Endodermal cell (in vitro differentiated cells): ENCODE measurements around the gene BTG2. TPM values are rescaled to one million over a fixed set of nuclear protein-coding genes. Genes with fewer than 3 reads are reported as not detected.

Experiments used
- DNase-seq: peaks from one replicate; pipeline ENCODE4 v3.0.0-alpha.2; 2017
- H3K27ac ChIP-seq: 2 replicates; pipeline ENCODE4 v1.5.1; 2013; ENCODE audit warnings: mild to moderate bottlenecking, low read depth, low read length, moderate library complexity
- H3K27me3 ChIP-seq: 2 replicates; pipeline ENCODE4 v1.6.1; 2013; ENCODE audit warnings: mild to moderate bottlenecking, low read length, moderate library complexity; ENCODE audit not compliant: insufficient read depth, control insufficient read depth, poor library complexity, severe bottlenecking
- H3K36me3 ChIP-seq: 2 replicates; pipeline ENCODE4 v1.7.0; 2013; ENCODE audit warnings: mild to moderate bottlenecking, low read length, moderate library complexity; ENCODE audit not compliant: control insufficient read depth, insufficient read depth
- H3K4me1 ChIP-seq: one replicate; pipeline ENCODE4 v1.7.0; 2013; ENCODE audit warnings: low read length; ENCODE audit not compliant: control insufficient read depth, insufficient read depth
- H3K4me3 ChIP-seq: 2 replicates; pipeline ENCODE4 v1.5.1; 2013; ENCODE audit warnings: mild to moderate bottlenecking, low read length, moderate library complexity
- H3K9ac ChIP-seq: 2 replicates; pipeline ENCODE4 v1.6.1; 2013; ENCODE audit warnings: mild to moderate bottlenecking, low read length, moderate library complexity; ENCODE audit not compliant: poor library complexity, severe bottlenecking; ENCODE audit errors: extremely low read depth
- H3K9me3 ChIP-seq: 2 replicates; pipeline ENCODE4 v1.6.1; 2013; ENCODE audit warnings: mild to moderate bottlenecking, low read length, moderate library complexity; ENCODE audit not compliant: control insufficient read depth
- H3K27ac Mint-ChIP-seq: 2 replicates; pipeline ENCODE4 v1.8.0; 2020; ENCODE audit warnings: mixed read lengths
- H3K27me3 Mint-ChIP-seq: 2 replicates; pipeline ENCODE4 v1.8.0; 2021; ENCODE audit warnings: mild to moderate bottlenecking, mixed read lengths; ENCODE audit not compliant: insufficient read depth
- H3K36me3 Mint-ChIP-seq: 2 replicates; pipeline ENCODE4 v1.8.0; 2020; ENCODE audit warnings: low read depth, mixed read lengths
- H3K4me1 Mint-ChIP-seq: 2 replicates; pipeline ENCODE4 v1.8.0; 2020; ENCODE audit warnings: mixed read lengths
- H3K4me3 Mint-ChIP-seq: 2 replicates; pipeline ENCODE4 v1.8.0; 2020; ENCODE audit warnings: mild to moderate bottlenecking, moderate library complexity, mixed read lengths
- H3K9me3 Mint-ChIP-seq: 2 replicates; pipeline ENCODE4 v1.8.0; 2020; ENCODE audit warnings: mild to moderate bottlenecking, mixed read lengths
- CTCF ChIP-seq: fragments of 200-600 bp; sonication (generic); conservative IDR thresholded peaks from 2 replicates; pipeline ENCODE4 v1.5.0; 2021; ENCODE audit warnings: antibody characterized with exemption, mild to moderate bottlenecking
- WGBS, 2 experiments: methylation state at CpG; one replicate each; pipeline versions ENCODE4 v1.1.5 to v1.1.7; 2013; ENCODE audit warnings: missing lambda C conversion rate in 2 of 2, mixed read lengths in 1 of 2; ENCODE audit not compliant: insufficient coverage in 1 of 2, insufficient read length in 1 of 2; 5-methylcytosine and 5-hydroxymethylcytosine counted together
- total RNA-seq, 2 donors: library from RNA; stranded (reverse); fragmentation: NEBNext Ultra II Directional in 1 of 2; extraction: Animal tissue kit (Norgen Biotek cat#: 25700) in 1 of 2; gene quantifications; 2 replicates in 1 of 2; 3 replicates in 1 of 2; pipeline ENCODE4 v1.2.1, GENCODE V29; 2021

The BTG2 gene
- total RNA-seq, 2 donors from 2014 or later: 49.8 to 54.6 TPM

GRCh38 chr1:203288400-203288799, 16.9 kb upstream of the BTG2 start:
- Mint-ChIP-seq H3K9me3 (no peaks in the 10 kb centered on the region), H3K4me3 (no peak overlapping the region), H3K27ac (no peak overlapping the region), H3K27me3 (peaks cover 24% of the 10 kb centered on the region), H3K36me3 (no peaks in the 10 kb centered on the region), H3K4me1 (peaks cover 56% of the 10 kb centered on the region)
- Histone ChIP-seq H3K36me3 (no peaks in the 10 kb centered on the region), H3K9me3 (no peaks in the 10 kb centered on the region), H3K27me3 (no peaks in the 10 kb centered on the region), H3K4me3 (no peak overlapping the region), H3K27ac (no peak overlapping the region), H3K4me1 (peaks cover 12% of the 10 kb centered on the region), H3K9ac (no peak overlapping the region)
- WGBS, 2 experiments: 93% methylated on average over 2 to 7 of the region's 7 CpGs
- TF ChIP-seq CTCF: no peak
- no peak for DNase-seq

DNA sequence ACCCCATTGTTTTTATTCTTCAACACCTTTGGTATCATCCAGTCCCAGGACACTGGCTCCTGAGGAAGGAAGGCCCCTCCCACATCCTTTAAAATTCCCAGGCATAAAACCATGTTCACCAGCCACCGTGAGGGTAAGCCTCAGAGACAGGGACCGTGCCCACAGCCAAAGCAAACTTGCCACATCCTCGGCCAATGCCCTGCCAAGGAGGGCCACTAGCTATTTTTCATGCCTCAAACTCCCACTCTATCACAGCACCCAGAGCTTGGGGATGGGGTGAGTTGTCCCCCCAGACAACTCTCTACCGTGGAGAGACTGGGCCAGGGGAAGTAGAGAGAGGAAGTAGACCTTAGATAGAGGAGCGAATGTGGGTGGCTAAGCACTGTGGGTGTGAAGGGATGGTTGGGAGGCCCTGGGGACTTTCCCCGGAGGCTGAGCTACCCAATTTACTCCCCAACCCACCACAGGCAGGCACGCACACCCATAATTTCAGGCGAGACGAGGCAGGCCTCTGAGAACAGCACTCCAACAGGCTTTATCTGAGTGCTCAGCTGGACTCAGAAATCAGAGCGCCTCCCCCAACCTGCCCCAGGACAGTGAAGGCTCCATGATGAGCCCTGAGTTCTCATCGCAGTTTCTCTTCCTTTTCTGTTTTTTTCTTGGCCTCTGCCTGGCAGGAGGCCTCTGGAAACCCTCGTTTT, 15.9 kb upstream of the BTG2 start:
- Histone ChIP-seq H3K4me1 (peaks cover 12% of the 10 kb centered on the region), H3K36me3 (no peaks in the 10 kb centered on the region), H3K27ac (peak overlapping the region; percentile 93), H3K9ac (peak overlapping the region; percentile 37), H3K27me3 (no peaks in the 10 kb centered on the region), H3K4me3 (peak overlapping the region; percentile 61), H3K9me3 (no peaks in the 10 kb centered on the region)
- no peaks in the 10 kb centered on the region for H3K9me3 Mint-ChIP-seq
- peaks cover 24% of the 10 kb centered on the region for H3K27me3 Mint-ChIP-seq
- WGBS, 2 experiments: 76 to 78% methylated on average over 5 to 12 of the region's 12 CpGs
- H3K36me3 Mint-ChIP-seq: no peaks in the 10 kb centered on the region
- H3K4me3 Mint-ChIP-seq: peak overlapping the region; percentile 43
- peaks cover 56% of the 10 kb centered on the region for H3K4me1 Mint-ChIP-seq
- TF ChIP-seq CTCF: no peak
- peak; percentile 72 for DNase-seq
- H3K27ac Mint-ChIP-seq: peak overlapping the region; percentile 98

DNA sequence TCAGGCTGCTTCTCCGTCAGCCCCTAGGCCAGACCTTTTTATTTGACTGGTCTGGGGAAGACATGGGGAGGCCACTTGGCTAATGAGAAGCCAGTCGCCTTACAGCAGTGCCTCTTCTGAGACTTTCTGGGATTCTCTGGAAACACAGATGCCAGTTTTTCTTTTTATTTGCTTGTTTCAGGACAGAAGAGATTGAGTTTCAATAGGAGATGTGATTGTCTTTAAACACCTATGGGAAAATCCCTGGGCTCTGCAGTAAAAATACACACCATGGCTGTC, 15.4 kb upstream of the BTG2 start:
- WGBS, 2 experiments: 73 to 88% methylated on average over 1 to 2 of the region's 2 CpGs
- peak overlapping the region; percentile 61 for H3K4me3 ChIP-seq
- no peak for DNase-seq
- peaks cover 20% of the 10 kb centered on the region for H3K27me3 Mint-ChIP-seq
- H3K4me1 ChIP-seq: peaks cover 12% of the 10 kb centered on the region
- H3K4me3 Mint-ChIP-seq: peak overlapping the region; percentile 43
- no peaks in the 10 kb centered on the region for H3K36me3 ChIP-seq
- H3K36me3 Mint-ChIP-seq: no peaks in the 10 kb centered on the region
- no peaks in the 10 kb centered on the region for H3K9me3 Mint-ChIP-seq
- peak overlapping the region; percentile 98 for H3K27ac Mint-ChIP-seq
- H3K27ac ChIP-seq: peak overlapping the region; percentile 93
- no peaks in the 10 kb centered on the region for H3K27me3 ChIP-seq
- H3K9me3 ChIP-seq: no peaks in the 10 kb centered on the region
- peaks cover 59% of the 10 kb centered on the region for H3K4me1 Mint-ChIP-seq
- peak overlapping the region; percentile 37 for H3K9ac ChIP-seq
- no peak for TF ChIP-seq CTCF
